PC-3 (cell line): ENCODE results near the gene BTF3.

ENCODE experiments used
- EZH2 ChIP-seq: fragments of 300-600 bp; sonication (generic); IDR thresholded peaks from one replicate; pipeline ENCODE4 v1.6.1; 2017; ENCODE audit warnings: antibody characterized with exemption, mild to moderate bottlenecking, low read length; ENCODE audit not compliant: unreplicated experiment
- EZH2phosphoT487 ChIP-seq: fragments of 300-600 bp; sonication (generic); IDR thresholded peaks from 2 replicates; pipeline ENCODE4 v1.6.1; 2018; ENCODE audit warnings: mild to moderate bottlenecking, antibody characterized with exemption, low read length, borderline replicate concordance

- TF ChIP-seq EZH2 (no peak), EZH2phosphoT487 (no peak)
These were observed 14.6 kb upstream of the BTF3 start for GRCh38 chr5:73483676-73484075.
